ENCODE measurements around the gene LRRC8D.

Gene LRRC8D

GRCh38 chr1:89800718-89801117 is 20.1 kb upstream of the LRRC8D start:
- no peak overlapping the region for H3K4me3 ChIP-seq (ENCODE audit: low read depth, low read length)
- no peak for TF ChIP-seq CTCF (IDR thresholded peaks at IDR 0.05; ENCODE audit: low read depth, low read length)

- no peak overlapping the region for H3K4me3 ChIP-seq (ENCODE audit: low read depth, low read length)
- no peak for TF ChIP-seq CTCF (IDR thresholded peaks at IDR 0.05; ENCODE audit: low read depth, low read length)
Measured at GRCh38 chr1:89802051-89802450, 18.8 kb upstream of the LRRC8D start.

GRCh38 chr1:89802841-89803240 is 18.0 kb upstream of the LRRC8D start:
- no peak for TF ChIP-seq CTCF (IDR thresholded peaks at IDR 0.05; ENCODE audit: low read depth, low read length)
- H3K4me3 ChIP-seq (ENCODE audit: low read depth, low read length) = no peak overlapping the region

GRCh38 chr1:89804642-89805237 is 16.1 kb upstream of the LRRC8D start:
- peak; percentile 88 for TF ChIP-seq CTCF (IDR thresholded peaks at IDR 0.05; ENCODE audit: low read depth, low read length)
- no peak overlapping the region for H3K4me3 ChIP-seq (ENCODE audit: low read depth, low read length)

- H3K4me3 ChIP-seq (ENCODE audit: low read depth, low read length) = no peak overlapping the region
- no peak for TF ChIP-seq CTCF (IDR thresholded peaks at IDR 0.05; ENCODE audit: low read depth, low read length)
Measured at GRCh38 chr1:89806616-89807015, 14.2 kb upstream of the LRRC8D start.

- no peak for TF ChIP-seq CTCF (IDR thresholded peaks at IDR 0.05; ENCODE audit: low read depth, low read length)
- no peak overlapping the region for H3K4me3 ChIP-seq (ENCODE audit: low read depth, low read length)
Measured at GRCh38 chr1:89807503-89807902, 13.3 kb upstream of the LRRC8D start.

GRCh38 chr1:89807983-89808382 is 12.8 kb upstream of the LRRC8D start:
- no peak for TF ChIP-seq CTCF (IDR thresholded peaks at IDR 0.05; ENCODE audit: low read depth, low read length)
- no peak overlapping the region for H3K4me3 ChIP-seq (ENCODE audit: low read depth, low read length)
